HUDEP-2 (cell line): ENCODE results near the gene SLC25A43.
"Not testable (repeated sequence)": the region's sequence is repeated elsewhere in the genome, so short reads cannot be mapped to it uniquely, and the experiment has no call there.

Experiments used
- DNase-seq, 76 experiments: peaks; one replicate each; lab custom pipeline; 2025; ENCODE audit not compliant: unreplicated experiment in 76 of 76; lab: John Stamatoyannopoulos, UW

The SLC25A43 gene

DNA sequence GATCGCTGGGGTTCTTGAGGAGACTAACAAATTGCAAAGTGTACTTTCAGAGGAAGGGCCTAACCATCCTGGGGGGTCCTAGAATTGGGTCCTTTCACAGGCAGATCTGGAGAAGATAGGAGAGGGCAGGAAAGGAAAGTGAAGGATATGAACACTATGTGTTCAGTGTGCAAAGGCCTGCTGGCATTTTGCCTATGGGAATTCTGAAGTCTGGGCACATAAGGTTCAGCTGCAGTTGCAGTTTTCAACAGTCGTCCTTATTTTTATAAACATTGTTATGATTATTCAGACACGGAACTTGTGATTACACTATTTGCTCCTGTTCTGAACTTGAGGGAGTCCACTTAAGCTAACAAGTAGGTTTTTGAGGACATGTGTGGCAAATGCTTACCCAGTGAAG, 67.8 kb downstream of the SLC25A43 start:
- DNase-seq: no peak

DNA sequence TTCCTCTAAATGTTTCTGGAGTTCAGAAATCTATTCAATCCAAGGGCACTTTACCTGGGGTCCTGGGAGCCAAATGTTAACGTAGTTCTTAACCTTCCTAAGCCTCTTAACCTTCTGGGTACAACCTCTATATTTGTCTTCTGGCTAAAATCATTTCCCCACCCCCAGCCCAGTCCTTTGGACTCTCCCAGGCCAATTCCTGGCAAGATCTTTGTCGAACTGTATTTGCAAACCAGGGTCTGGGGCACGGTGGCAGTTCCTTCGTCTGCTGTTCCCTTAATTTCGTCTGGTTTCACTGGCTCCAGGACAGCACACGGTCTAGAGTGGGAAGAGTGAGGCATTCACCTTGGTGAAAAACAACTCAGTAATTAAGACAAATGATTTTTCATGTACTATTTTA, 68.3 kb downstream of the SLC25A43 start:
- DNase-seq: no peak

DNA sequence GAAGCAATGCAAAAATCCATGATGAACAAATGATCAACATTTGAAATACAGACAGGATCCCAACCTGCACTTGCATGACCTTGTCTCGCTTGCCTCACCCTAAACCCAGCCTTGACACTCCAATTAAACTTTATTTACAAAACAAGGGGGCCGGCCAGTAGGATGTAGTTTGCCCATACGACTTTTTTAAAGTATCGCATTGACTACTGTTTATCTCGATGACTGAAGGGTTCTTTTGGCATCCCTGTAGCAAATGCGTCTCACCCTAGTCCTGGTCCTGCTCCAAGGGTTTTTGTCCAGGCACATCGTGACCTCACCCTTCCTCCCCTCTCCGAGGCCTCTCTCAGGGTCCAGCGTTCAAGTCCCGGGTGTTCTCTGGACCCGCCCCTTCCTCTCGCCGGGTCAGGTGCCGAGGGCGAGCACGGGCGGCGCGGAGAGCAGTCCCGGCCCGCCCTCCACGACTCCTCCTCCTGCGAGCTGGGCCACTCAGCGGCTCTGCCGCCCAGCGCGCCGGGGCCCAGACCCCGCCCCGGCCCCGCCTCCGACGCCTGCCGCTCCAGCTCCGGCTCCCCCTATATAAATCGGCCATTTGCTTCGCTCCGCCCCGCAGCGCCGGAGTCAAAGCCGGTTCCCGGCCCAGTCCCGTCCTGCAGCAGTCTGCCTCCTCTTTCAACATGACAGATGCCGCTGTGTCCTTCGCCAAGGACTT, 68.9 kb downstream of the SLC25A43 start, which contains the start of gene SLC25A5:
TSS of gene SLC25A5 (plus strand) at position 603 of the 709 bp plus-strand sequence. CDS start at position 675, 72 bp downstream.
- DNase-seq: peak in 74 of 76 experiments; percentile 2 to 84 (median 69)

DNA sequence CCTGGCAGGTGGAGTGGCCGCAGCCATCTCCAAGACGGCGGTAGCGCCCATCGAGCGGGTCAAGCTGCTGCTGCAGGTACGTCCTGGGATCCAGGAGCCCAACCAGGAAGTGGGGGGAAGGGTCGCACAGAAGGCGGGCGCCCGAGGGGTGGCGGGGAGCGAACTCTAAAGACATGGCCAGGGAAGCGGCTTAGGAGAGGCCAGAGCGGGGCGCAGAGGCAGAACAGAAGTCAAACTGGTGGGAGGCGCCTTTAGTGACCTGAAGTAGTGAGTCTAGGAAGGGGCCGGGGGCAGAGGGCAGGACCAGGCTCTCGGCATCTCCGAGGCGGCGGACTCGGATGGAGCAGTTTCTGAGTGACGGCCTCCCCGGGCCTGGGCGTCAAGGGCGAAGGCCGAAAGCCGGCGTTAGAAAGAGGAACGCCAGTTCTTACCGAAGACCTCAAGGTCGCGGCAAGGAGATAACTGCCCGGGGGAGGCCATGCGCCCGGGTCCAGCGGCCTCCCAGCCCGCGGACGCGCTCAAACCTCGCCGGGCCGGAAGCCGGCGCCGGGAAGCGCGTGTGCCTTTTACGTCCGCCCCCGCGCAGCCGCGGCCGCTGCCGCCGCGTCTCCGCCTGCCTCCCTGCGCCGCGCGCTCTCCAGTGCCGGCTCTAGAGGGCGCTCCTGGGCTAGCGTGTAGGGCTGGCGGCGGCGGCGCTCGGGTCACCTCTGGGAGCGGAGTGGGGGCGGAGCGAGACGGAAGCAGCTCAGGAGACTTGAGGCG, 69.6 kb downstream of the SLC25A43 start:
- peak in 75 of 76 experiments; percentile 1 to 86 (median 72) for DNase-seq

DNA sequence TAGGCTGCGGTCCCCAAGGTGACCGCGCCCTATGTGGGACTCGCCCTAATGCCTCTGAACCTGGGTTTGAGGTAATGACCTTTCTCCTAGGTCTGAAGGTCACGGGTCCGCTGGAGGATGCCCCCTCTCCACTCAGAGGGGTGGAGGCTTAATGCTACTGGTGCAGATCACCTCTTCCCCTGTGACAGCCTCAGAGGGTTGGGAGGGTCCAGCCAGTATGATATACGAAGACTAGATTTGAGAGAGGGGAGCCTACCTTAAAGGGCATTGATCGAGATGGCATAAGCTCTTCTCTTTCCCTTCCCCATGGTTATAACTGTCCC, 70.1 kb downstream of the SLC25A43 start:
- DNase-seq: no peak

DNA sequence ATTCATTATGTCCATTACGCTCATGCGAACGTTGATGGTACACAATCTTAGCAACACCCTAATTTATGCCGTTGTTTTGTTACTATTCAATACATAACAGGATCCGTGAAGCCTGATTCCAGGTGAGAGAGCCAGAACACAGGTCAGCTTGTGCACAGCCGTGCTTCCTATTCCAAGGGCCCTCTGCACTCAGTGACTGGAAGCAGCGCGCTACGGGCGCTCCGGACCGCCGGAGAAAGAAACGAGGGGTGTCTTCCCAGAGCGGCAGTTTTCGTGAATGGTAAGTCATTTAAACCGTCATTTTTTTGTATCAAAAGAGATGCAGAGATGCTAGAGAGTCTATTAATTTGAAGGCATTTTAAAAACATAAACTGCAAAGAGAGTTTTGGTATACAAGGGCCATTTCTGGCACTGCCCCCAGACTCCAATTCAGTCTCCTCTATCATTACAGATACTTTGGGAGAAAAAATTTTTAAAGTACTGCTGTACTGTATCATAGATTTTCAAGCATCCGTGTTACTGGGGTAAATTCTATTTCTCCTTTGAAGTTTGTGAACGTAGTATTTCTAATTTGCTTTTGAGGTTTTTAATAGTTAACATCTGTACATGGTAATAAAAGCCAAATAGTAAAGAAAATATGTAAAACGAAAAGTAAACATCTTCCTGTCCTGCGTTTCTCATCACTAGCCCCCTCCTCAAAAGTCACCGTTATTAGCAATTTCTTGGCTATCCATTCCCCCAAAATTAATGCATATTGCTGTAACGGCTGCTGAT, 75.7 kb downstream of the SLC25A43 start:
- no peak for DNase-seq

DNA sequence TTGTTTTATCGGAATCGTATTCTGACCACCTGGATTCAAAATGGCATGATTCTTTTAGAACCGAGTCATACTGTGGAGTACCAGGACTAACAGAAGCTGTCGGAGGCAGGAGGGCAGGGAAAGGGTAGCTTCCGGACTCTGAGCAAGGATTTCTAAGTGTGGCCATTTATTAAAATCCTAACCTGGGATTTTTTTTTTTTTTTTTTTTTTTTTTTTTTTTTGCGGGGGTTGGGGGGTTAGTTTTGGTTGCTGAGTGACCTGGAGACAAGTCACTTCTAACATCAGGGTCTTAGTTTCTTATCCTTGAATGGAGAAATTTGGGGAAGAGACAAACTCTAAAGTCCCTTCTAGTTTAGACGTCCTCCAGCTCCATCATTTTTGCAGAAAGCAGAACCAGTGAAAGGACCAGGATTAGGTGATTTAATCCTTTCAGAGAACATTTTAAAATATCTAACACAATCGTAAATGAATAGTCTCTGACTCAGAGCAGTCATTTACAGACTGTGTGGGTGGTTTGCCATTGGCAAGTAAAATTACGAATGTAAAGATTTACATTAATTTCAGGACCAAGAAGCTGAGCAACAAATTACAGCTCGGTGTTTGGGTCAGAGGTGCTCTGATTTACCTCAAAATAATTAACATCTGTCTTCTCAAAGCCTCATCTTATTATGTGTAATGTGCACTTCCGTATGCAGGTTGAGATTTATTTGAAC, 76.4 kb downstream of the SLC25A43 start:
- DNase-seq: no peak

DNA sequence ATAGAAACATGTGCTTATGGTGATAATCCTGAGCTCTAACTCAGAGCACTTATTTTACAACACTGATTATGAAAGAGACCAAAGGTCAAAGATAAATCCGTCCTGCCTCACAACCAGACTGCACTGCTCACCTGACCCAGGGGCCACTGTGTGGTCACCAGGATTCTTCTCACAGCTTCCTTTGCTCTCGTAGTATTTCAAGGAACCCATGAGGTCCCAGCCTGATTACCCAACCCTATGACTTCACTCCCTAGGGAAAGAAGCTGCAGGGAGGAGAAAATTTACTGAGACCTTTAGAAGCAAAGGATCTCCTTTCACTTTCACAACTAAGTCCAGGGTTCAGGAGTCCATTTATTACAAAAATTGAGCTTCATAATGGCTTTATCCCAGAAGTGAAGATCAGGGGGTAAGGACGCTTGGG, 78.7 kb downstream of the SLC25A43 start:
- DNase-seq: no peak

DNA sequence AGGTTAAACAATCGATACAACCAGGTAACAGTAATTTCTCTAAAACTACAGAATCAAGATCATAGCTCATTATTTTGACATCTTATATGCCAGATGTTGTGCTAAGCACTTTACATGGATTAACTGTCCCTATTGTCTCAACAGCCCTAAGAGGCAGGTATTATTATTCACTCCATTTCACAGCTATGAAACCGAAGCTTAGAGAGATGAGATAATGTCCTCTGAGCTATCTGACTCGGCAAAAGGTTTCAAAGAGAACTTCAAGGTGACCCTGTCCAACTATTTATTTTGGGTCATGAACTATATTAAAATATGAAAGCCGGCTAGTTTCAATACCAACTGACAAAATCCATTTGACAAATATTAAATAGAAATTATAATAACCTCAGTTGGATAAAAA, 79.4 kb downstream of the SLC25A43 start:
- DNase-seq: no peak

DNA sequence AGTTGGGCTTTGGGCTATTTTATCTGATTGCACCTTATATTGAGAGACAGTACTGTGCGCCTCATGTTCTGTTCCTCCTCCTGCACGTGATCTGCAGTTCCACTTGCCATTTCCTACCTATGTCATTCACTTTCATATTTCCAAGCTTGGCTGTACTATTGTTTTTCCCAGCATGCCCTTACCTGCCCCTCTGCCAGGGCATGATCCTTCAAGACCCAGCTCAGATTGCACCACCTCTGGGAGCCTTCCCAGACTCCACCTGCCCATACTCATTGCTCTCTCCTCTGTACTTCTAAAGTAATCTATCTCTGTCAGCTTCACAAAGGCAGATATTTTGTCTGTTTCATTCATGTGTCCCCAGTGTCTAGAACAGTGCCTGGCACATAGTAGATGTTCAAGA, 80.7 kb downstream of the SLC25A43 start:
- DNase-seq: no peak

DNA sequence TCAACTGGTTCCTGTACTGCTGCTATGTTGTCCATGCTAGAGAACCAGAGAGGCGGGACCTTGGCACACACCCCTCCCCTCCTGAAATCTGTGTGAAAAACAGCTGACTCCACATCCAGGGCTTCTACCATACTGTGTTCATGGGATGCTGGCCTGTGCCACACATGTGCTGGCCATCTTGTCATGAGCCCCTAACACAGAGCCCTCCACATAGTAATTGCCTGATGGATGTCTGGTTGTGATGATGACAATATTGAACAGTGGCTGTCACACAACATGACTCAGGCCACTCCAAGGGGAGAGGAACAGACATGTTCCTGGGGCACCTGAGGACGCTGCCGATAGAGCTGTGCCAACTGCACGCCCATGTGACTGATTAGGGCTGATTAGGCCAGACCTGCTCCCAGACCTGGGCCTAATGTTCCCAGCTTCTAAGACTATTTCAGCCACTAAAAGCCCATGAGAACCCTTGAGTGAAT, 82.2 kb downstream of the SLC25A43 start:
- DNase-seq: peak in 71 of 76 experiments; percentile 0 to 71 (median 39)

DNA sequence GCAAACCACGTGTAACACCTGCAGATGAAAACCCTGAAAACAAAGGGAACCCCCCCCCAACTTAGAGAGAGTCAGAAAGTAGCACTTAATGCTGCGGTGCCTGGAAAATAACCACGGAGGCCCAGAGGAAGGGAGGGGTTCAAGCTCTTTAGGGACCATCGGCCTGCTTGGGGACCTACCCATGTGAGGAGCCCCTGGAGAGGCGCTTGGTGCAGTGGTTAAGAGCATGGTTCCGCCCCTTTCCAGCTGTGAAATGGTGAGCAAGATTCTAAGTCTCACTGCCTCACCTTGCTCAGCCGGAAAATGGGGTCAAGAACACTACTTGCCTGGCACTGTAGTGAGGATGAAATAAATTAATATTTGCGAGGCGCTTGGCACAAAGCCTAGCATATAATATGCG, 82.9 kb downstream of the SLC25A43 start:
- DNase-seq: peak in 4 of 76 experiments; percentile 1 to 7 (median 2)

DNA sequence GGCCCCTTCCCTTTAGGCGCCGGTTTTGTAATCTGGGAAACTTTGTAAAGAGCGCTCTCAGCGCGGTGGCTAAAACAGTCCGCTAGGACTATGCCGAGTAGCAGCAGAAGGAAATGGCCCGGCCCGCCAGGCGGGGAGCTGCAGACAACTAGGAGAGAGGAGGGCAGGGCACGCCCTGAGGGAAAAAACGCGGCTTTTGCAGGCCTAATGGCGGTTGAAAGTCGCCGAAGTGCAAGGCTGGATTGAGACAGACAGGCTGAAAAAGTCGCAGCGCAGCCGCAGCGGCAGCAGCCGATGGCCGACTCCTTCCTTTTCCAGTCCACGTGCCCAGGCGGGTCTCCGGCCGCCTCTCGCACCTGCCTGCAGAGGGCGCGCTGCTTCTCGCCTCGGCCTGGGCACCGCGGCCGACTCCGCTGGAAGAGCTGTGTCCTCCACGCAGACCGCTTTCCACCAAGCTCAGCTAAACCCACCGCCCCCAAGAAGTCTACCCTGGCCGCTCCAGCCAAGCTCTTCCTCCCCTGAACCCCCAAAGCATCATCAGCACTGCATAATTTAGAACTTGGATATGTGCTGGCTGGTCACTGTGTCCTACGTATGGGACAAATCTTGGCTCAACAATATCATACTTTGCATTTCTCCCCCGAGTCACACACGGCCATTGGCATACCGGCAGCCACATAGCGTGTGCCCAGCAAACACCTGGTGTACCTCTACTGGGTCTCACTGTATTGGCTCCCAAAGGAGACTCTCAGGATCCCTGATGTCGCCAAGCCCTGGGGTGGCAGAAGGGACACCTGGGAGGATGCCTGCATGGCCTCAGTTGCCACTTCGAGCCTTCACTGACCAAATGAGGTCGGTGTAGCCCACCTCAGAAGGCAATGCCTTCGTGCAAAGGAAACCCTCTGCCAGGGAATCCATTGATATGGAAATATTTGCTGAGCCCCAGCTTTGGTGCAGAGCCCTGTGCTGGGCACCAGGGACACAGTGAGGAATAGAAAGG, 83.6 kb downstream of the SLC25A43 start:
- peak in 64 of 76 experiments; percentile 0 to 70 (median 38) for DNase-seq

DNA sequence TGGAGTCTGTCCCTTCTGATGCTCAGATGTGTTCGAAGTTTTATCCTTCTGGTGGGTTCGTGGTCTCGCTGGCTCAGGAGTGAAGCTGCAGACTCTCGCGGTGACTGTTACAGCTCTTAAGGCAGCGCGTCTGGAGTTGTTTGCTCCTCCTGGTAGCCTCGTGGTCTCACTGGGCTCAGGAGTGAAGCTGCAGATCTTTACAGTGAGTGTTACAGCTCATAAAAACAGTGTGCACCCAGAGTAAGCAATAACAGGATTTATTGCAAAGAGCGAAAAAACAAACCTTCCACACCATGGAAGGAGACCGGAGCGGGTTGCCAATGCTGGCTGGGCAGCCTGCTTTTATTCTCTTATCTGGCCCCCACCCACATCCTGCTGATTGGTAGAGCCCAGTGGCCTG, 87.6 kb downstream of the SLC25A43 start:
- no peak for DNase-seq

DNA sequence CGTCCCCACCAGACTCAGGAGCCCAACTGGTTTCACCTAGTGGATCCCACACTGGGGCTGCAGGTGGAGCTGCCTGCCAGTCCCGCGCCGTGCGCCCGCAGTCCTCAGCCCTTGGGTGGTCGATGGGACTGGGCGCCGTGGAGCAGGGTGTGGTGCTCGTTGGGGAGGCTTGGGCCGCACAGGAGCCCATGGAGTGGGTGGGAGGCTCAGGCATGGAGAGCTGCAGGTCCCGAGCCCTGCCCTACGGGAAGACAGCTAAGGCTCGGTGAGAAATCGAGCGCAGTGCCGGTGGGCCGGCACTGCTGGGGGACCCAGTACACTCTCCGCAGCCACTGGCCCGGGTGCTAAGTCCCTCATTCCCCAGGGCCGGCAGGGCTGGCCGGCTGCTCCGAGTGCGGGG, 88.6 kb downstream of the SLC25A43 start:
- not testable (repeated sequence) for DNase-seq

DNA sequence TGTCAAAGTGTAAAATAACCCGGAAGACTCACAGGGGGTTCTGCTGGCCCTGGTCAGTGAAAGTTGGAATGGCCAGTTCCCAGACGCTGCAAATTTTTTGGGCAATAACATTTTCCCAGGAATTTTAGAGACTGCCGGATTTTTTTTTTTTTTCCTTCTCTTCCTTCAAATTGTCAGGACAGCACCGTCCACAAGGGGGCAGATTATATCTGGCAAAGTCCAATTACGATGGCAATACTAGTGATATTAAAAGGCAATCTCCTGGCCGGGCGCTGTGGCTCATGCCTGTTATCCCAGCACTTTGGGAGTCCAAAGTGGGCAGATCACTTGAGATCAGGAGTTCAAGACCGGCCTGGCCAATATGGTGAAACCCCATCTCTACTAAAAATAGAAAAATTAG, 89.6 kb downstream of the SLC25A43 start:
- DNase-seq: peak in 22 of 76 experiments; percentile 1 to 35 (median 6)

DNA sequence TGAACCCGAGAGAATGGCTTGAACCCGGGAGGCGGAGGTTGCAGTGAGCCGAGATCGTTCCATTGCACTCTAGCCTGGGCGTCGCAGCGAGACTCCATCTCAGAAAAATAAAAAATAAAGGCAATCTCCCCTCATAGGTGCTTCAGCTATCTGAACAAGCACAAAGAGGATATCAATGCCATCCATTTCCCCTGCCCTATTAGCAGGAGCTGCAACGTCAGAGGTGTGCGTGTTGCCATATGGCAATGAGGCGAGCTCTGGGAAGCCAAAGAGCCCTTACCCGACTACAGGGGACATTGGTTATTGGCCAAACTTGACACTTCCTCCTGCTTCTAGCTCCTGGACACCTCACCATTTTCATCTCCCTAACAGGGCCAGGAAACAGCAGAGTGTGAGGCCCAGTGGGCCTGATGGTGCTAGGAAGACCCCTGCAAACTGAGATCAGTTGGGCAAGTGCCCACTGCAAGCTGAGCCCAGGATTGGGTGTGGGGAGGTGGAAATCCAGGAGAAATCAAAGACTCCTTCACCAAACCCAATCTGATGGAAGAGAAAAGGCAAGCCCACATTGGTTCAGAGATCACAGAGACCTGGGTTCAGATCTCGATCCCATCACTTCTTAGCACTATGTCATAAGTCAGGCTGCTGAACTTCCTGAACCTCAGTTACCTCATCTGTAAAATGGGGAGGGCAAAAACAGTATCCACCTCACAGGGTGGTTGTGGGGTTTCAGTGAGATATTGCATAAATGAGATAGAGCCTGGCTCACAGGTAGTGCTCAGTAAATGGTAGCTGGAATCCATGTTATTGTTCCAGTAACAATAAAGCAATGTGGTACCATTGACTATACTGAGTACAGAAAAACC, 90.3 kb downstream of the SLC25A43 start:
- DNase-seq: no peak

DNA sequence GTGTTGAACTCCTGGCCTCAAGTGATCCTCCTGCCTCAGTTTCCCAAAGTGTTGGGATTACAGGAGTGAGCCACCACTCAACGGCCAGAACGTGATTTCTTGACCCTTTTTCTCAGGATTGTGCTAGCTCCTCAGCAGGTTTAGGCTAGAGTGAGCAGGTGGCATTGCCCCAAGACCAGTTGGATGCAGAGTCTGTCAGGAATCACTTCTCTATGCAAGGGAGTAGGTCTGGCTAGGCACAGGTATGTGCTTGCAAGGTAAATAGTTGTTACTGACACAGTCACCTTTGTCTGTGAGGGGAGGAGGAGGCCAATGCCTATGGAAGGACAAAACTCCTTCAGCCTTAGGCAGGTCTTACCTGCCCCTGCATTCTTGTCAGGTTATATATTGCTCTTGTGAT, 93.3 kb downstream of the SLC25A43 start:
- no peak for DNase-seq
